ENCODE measurements around the gene TESMIN.

Gene TESMIN

GRCh38 chr11:68751331-68751856 is at the start of gene TESMIN:
Gene TESMIN (minus strand): TSS chr11:68751520. CDS start chr11:68750660, 860 bp downstream.
- H3K27me3 ChIP-seq (ENCODE audit: insufficient read depth, poor library complexity, severe bottlenecking): no peaks in the 10 kb centered on the region
- DNase-seq (ENCODE audit: low spot score): peak; percentile 92
- no peaks in the 10 kb centered on the region for H3K9me3 ChIP-seq (ENCODE audit: severe bottlenecking)
- H3K36me3 ChIP-seq (ENCODE audit: low read depth): 0 out of 2 replicates have a peak, but pooled peaks cover 3% of the 10 kb centered on the region
- ATAC-seq (ENCODE audit: low read depth): peak; percentile 87
- H3K4me1 ChIP-seq (ENCODE audit: insufficient read depth, poor library complexity, severe bottlenecking): no peaks in the 10 kb centered on the region
- peak within 1 kb of the TSS; percentile 44 for H3K27ac ChIP-seq (ENCODE audit: poor library complexity, severe bottlenecking)
- no peak for TF ChIP-seq CTCF (IDR thresholded peaks at IDR 0.05; ENCODE audit: poor library complexity, severe bottlenecking)
- peak within 1 kb of the TSS; percentile 71 for H3K4me3 ChIP-seq (ENCODE audit: severe bottlenecking)

GRCh38 chr11:68798221-68798813 is 47.0 kb upstream of the TESMIN start:
- Histone ChIP-seq H3K27me3 (ENCODE audit: insufficient read depth, poor library complexity, severe bottlenecking) (no peaks in the 10 kb centered on the region), H3K36me3 (ENCODE audit: low read depth) (peaks cover 44% of the 10 kb centered on the region), H3K4me3 (ENCODE audit: severe bottlenecking) (no peak overlapping the region), H3K4me1 (ENCODE audit: insufficient read depth, poor library complexity, severe bottlenecking) (no peaks in the 10 kb centered on the region), H3K27ac (ENCODE audit: poor library complexity, severe bottlenecking) (no peak overlapping the region), H3K9me3 (ENCODE audit: severe bottlenecking) (no peaks in the 10 kb centered on the region)
- no peak for DNase-seq (ENCODE audit: low spot score)
- TF ChIP-seq CTCF (IDR thresholded peaks at IDR 0.05; ENCODE audit: poor library complexity, severe bottlenecking): peak; percentile 57
- ATAC-seq (ENCODE audit: low read depth): no peak

GRCh38 chr11:68796801-68797200 is 45.5 kb upstream of the TESMIN start:
- Histone ChIP-seq H3K27me3 (ENCODE audit: insufficient read depth, poor library complexity, severe bottlenecking) (no peaks in the 10 kb centered on the region), H3K9me3 (ENCODE audit: severe bottlenecking) (no peaks in the 10 kb centered on the region), H3K4me3 (ENCODE audit: severe bottlenecking) (no peak overlapping the region), H3K27ac (ENCODE audit: poor library complexity, severe bottlenecking) (no peak overlapping the region), H3K4me1 (ENCODE audit: insufficient read depth, poor library complexity, severe bottlenecking) (no peaks in the 10 kb centered on the region), H3K36me3 (ENCODE audit: low read depth) (peaks cover 53% of the 10 kb centered on the region)
- TF ChIP-seq CTCF (IDR thresholded peaks at IDR 0.05; ENCODE audit: poor library complexity, severe bottlenecking): no peak
- ATAC-seq (ENCODE audit: low read depth) (no peak), DNase-seq (ENCODE audit: low spot score) (no peak)

- H3K27ac ChIP-seq (ENCODE audit: poor library complexity, severe bottlenecking): no peak overlapping the region
- no peak for DNase-seq (ENCODE audit: low spot score)
- no peak for ATAC-seq (ENCODE audit: low read depth)
- no peaks in the 10 kb centered on the region for H3K27me3 ChIP-seq (ENCODE audit: insufficient read depth, poor library complexity, severe bottlenecking)
- H3K9me3 ChIP-seq (ENCODE audit: severe bottlenecking): no peaks in the 10 kb centered on the region
- no peak for TF ChIP-seq CTCF (IDR thresholded peaks at IDR 0.05; ENCODE audit: poor library complexity, severe bottlenecking)
- no peak overlapping the region for H3K4me3 ChIP-seq (ENCODE audit: severe bottlenecking)
- no peaks in the 10 kb centered on the region for H3K4me1 ChIP-seq (ENCODE audit: insufficient read depth, poor library complexity, severe bottlenecking)
- peaks cover 48% of the 10 kb centered on the region for H3K36me3 ChIP-seq (ENCODE audit: low read depth)
Observed at GRCh38 chr11:68792400-68792966, 41.2 kb upstream of the TESMIN start.

GRCh38 chr11:68784653-68785052 is 33.3 kb upstream of the TESMIN start:
- DNase-seq (ENCODE audit: low spot score): no peak
- H3K27me3 ChIP-seq (ENCODE audit: insufficient read depth, poor library complexity, severe bottlenecking): no peaks in the 10 kb centered on the region
- peaks cover 20% of the 10 kb centered on the region for H3K36me3 ChIP-seq (ENCODE audit: low read depth)
- no peak for ATAC-seq (ENCODE audit: low read depth)
- no peak overlapping the region for H3K27ac ChIP-seq (ENCODE audit: poor library complexity, severe bottlenecking)
- H3K4me1 ChIP-seq (ENCODE audit: insufficient read depth, poor library complexity, severe bottlenecking): no peaks in the 10 kb centered on the region
- TF ChIP-seq CTCF (IDR thresholded peaks at IDR 0.05; ENCODE audit: poor library complexity, severe bottlenecking): no peak
- H3K4me3 ChIP-seq (ENCODE audit: severe bottlenecking): no peak overlapping the region
- no peaks in the 10 kb centered on the region for H3K9me3 ChIP-seq (ENCODE audit: severe bottlenecking)

Measured in RWPE2 (cell line).